Endodermal cell (in vitro differentiated cells): ENCODE data around the gene SYP. TPM values are rescaled to one million over a fixed set of nuclear protein-coding genes. Genes with fewer than 3 reads are reported as not detected.

Experiments
- DNase-seq: peaks from one replicate; pipeline ENCODE4 v3.0.0-alpha.2; 2017
- H3K27ac ChIP-seq: 2 replicates; pipeline ENCODE4 v1.5.1; 2013; ENCODE audit warnings: mild to moderate bottlenecking, low read depth, low read length, moderate library complexity
- H3K27me3 ChIP-seq: 2 replicates; pipeline ENCODE4 v1.6.1; 2013; ENCODE audit warnings: mild to moderate bottlenecking, low read length, moderate library complexity; ENCODE audit not compliant: insufficient read depth, control insufficient read depth, poor library complexity, severe bottlenecking
- H3K36me3 ChIP-seq: 2 replicates; pipeline ENCODE4 v1.7.0; 2013; ENCODE audit warnings: mild to moderate bottlenecking, low read length, moderate library complexity; ENCODE audit not compliant: control insufficient read depth, insufficient read depth
- H3K4me1 ChIP-seq: one replicate; pipeline ENCODE4 v1.7.0; 2013; ENCODE audit warnings: low read length; ENCODE audit not compliant: control insufficient read depth, insufficient read depth
- H3K4me3 ChIP-seq: 2 replicates; pipeline ENCODE4 v1.5.1; 2013; ENCODE audit warnings: mild to moderate bottlenecking, low read length, moderate library complexity
- H3K9ac ChIP-seq: 2 replicates; pipeline ENCODE4 v1.6.1; 2013; ENCODE audit warnings: mild to moderate bottlenecking, low read length, moderate library complexity; ENCODE audit not compliant: poor library complexity, severe bottlenecking; ENCODE audit errors: extremely low read depth
- H3K9me3 ChIP-seq: 2 replicates; pipeline ENCODE4 v1.6.1; 2013; ENCODE audit warnings: mild to moderate bottlenecking, low read length, moderate library complexity; ENCODE audit not compliant: control insufficient read depth
- H3K27ac Mint-ChIP-seq: 2 replicates; pipeline ENCODE4 v1.8.0; 2020; ENCODE audit warnings: mixed read lengths
- H3K27me3 Mint-ChIP-seq: 2 replicates; pipeline ENCODE4 v1.8.0; 2021; ENCODE audit warnings: mild to moderate bottlenecking, mixed read lengths; ENCODE audit not compliant: insufficient read depth
- H3K36me3 Mint-ChIP-seq: 2 replicates; pipeline ENCODE4 v1.8.0; 2020; ENCODE audit warnings: low read depth, mixed read lengths
- H3K4me1 Mint-ChIP-seq: 2 replicates; pipeline ENCODE4 v1.8.0; 2020; ENCODE audit warnings: mixed read lengths
- H3K4me3 Mint-ChIP-seq: 2 replicates; pipeline ENCODE4 v1.8.0; 2020; ENCODE audit warnings: mild to moderate bottlenecking, moderate library complexity, mixed read lengths
- H3K9me3 Mint-ChIP-seq: 2 replicates; pipeline ENCODE4 v1.8.0; 2020; ENCODE audit warnings: mild to moderate bottlenecking, mixed read lengths
- WGBS, 2 experiments: methylation state at CpG; one replicate each; pipeline versions ENCODE4 v1.1.5 to v1.1.7; 2013; ENCODE audit warnings: missing lambda C conversion rate in 2 of 2, mixed read lengths in 1 of 2; ENCODE audit not compliant: insufficient coverage in 1 of 2, insufficient read length in 1 of 2; 5-methylcytosine and 5-hydroxymethylcytosine counted together
- total RNA-seq, 2 donors: library from RNA; stranded (reverse); fragmentation: NEBNext Ultra II Directional in 1 of 2; extraction: Animal tissue kit (Norgen Biotek cat#: 25700) in 1 of 2; gene quantifications; 2 replicates in 1 of 2; 3 replicates in 1 of 2; pipeline ENCODE4 v1.2.1, GENCODE V29; 2021
- TF ChIP-seq, protein P1 (sequence below): fragments of 200-600 bp; sonication (generic); conservative IDR thresholded peaks from 2 replicates; pipeline ENCODE4 v1.5.0; 2021; ENCODE audit warnings: antibody characterized with exemption, mild to moderate bottlenecking

The SYP gene
- total RNA-seq, 2 donors from 2014 or later, result 0.48 to 0.51 TPM

DNA sequence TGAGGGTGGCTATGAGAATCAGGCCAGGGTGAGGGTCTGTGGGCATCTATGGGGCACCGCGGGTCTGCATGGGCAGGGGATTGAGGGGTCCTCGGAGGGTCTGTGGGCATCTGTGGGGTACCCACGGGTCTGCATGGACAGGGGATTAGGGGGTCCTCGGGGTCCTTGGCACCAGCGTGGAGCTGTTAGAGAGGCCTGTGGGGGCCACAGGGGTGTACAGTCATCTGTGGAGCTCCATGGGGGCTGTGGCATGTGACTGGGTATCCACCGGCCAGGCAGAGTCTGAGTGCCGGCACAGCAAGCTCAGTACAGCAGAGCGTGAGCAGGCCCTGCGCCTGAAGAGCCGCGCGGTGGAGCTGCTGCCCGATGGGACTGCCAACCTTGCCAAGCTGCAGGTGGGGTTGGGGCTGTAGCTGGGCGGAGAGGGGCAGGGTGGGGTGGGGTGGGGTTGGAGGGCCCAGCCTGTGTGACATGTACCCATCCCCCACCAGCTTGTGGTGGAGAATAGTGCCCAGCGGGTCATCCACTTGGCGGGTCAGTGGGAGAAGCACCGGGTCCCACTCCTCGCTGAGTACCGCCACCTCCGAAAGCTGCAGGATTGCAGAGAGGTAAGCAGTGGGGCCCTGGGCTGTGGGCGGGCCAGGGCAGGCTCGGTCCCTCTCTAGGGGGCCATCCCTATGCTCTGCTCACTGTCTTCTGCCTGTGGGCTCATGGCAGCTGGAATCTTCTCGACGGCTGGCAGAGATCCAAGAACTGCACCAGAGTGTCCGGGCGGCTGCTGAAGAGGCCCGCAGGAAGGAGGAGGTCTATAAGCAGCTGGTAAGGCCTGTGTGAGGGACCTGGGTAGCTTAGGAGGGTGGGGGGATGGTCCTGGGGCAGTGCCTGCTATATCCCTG is 48.2 kb upstream of the SYP start:
- H3K9ac ChIP-seq, result no peak overlapping the region
- Mint-ChIP-seq H3K27ac (no peak overlapping the region), H3K4me1 (no peaks in the 10 kb centered on the region), H3K4me3 (no peak overlapping the region), H3K27me3 (no peaks in the 10 kb centered on the region), H3K36me3 (peaks cover 19% of the 10 kb centered on the region), H3K9me3 (peaks cover 69% of the 10 kb centered on the region)
- H3K4me1 ChIP-seq, result no peaks in the 10 kb centered on the region
- no peaks in the 10 kb centered on the region for H3K27me3 ChIP-seq
- no peak for DNase-seq
- H3K4me3 ChIP-seq, result no peak overlapping the region
- no peaks in the 10 kb centered on the region for H3K9me3 ChIP-seq
- 95 to 100% methylated on average over 2 to 27 of the region's 28 CpGs for whole genome bisulfite sequencing, 2 experiments
- no peak overlapping the region for H3K27ac ChIP-seq
- peaks cover 3% of the 10 kb centered on the region for H3K36me3 ChIP-seq
- TF ChIP-seq, protein P1, sequence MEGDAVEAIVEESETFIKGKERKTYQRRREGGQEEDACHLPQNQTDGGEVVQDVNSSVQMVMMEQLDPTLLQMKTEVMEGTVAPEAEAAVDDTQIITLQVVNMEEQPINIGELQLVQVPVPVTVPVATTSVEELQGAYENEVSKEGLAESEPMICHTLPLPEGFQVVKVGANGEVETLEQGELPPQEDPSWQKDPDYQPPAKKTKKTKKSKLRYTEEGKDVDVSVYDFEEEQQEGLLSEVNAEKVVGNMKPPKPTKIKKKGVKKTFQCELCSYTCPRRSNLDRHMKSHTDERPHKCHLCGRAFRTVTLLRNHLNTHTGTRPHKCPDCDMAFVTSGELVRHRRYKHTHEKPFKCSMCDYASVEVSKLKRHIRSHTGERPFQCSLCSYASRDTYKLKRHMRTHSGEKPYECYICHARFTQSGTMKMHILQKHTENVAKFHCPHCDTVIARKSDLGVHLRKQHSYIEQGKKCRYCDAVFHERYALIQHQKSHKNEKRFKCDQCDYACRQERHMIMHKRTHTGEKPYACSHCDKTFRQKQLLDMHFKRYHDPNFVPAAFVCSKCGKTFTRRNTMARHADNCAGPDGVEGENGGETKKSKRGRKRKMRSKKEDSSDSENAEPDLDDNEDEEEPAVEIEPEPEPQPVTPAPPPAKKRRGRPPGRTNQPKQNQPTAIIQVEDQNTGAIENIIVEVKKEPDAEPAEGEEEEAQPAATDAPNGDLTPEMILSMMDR, result no peak

DNA sequence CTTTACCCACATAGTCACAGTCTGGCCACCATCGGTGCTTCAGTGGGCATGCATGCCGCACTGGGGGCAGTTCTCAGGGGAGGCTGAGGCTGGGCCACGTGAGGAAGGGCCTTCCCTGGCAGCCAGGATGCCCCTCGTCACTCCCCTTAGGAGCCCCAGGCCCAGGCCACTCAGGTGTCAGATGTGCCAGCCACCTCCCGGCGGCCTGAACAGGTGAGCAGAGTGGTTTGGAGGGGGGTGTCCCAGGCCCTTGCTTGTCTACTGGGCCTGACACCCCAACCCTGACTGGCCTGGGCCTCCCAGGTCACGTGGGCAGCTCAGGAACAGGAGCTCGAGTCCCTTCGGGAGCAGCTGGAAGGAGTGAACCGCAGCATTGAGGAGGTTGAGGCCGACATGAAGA is 47.4 kb upstream of the SYP start:
- Histone ChIP-seq H3K4me3 (no peak overlapping the region), H3K9ac (no peak overlapping the region), H3K27ac (no peak overlapping the region), H3K4me1 (no peaks in the 10 kb centered on the region), H3K27me3 (no peaks in the 10 kb centered on the region), H3K36me3 (peaks cover 3% of the 10 kb centered on the region), H3K9me3 (no peaks in the 10 kb centered on the region)
- DNase-seq, result no peak
- WGBS, 2 experiments, result 94% methylated on average over 11 of the region's 11 CpGs; no CpG with 5 or more reads in 1 of the 2 experiments
- Mint-ChIP-seq H3K27ac (no peak overlapping the region), H3K27me3 (no peaks in the 10 kb centered on the region), H3K9me3 (peaks cover 66% of the 10 kb centered on the region), H3K4me3 (no peak overlapping the region), H3K36me3 (peaks cover 19% of the 10 kb centered on the region), H3K4me1 (no peaks in the 10 kb centered on the region)
- TF ChIP-seq, protein P1, result no peak

DNA sequence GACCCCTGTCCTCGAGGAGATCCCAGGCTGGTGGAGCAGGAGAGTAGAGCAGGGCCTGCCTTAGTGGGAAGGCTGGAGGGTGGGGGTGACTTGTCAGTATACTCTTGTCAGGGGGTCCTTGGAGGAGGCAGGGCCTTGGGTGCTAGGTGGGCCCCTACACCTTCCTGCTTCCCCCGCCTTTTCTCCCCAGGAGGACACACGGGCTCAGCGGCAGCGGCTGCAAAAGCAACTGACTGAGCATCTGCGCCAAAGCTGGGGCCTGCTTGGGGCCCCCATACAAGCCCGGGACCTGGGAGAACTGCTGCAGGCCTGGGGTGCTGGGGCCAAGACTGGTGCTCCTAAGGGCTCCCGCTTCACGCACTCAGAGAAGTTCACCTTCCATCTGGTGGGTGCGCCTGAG is 46.5 kb upstream of the SYP start:
- TF ChIP-seq, protein P1, result no peak
- H3K4me1 ChIP-seq, result no peaks in the 10 kb centered on the region
- H3K4me3 ChIP-seq, result no peak overlapping the region
- peaks cover 3% of the 10 kb centered on the region for H3K36me3 ChIP-seq
- Mint-ChIP-seq H3K4me1 (no peaks in the 10 kb centered on the region), H3K4me3 (no peak overlapping the region), H3K27me3 (no peaks in the 10 kb centered on the region), H3K27ac (no peak overlapping the region), H3K36me3 (peaks cover 19% of the 10 kb centered on the region), H3K9me3 (peaks cover 59% of the 10 kb centered on the region)
- no peak overlapping the region for H3K9ac ChIP-seq
- 93% methylated on average over 7 of the region's 10 CpGs; no CpG with 5 or more reads in 1 of the 2 experiments for WGBS, 2 experiments
- H3K27ac ChIP-seq, result no peak overlapping the region
- no peaks in the 10 kb centered on the region for H3K27me3 ChIP-seq
- DNase-seq, result no peak
- H3K9me3 ChIP-seq, result no peaks in the 10 kb centered on the region
